Esophagus muscularis mucosa (tissue), 4 donors: ENCODE measurements around the gene CREM. TPM values are rescaled to one million over a fixed set of nuclear protein-coding genes. Genes with fewer than 3 reads are reported as not detected.
A peak's percentile ranks its signal among the peaks of the same experiment; 100 is the strongest.
"Not testable (repeated sequence)": the region's sequence is repeated elsewhere in the genome, so short reads cannot be mapped to it uniquely, and the experiment has no call there.

ENCODE experiments used
- DNase-seq: peaks from one replicate; pipeline ENCODE4 v3.0.0-alpha.2; 2017; ENCODE audit errors: extremely low spot score
- H3K27ac ChIP-seq, 4 donors: fragments of 200-600 bp; sonication (generic); replicated peaks in 1 of 4; 1 replicate in 3 of 4; 2 replicates in 1 of 4; pipeline ENCODE4 v1.5.1; 2016 to 2019; ENCODE audit warnings: mild to moderate bottlenecking in 1 of 4
- H3K27me3 ChIP-seq, 4 donors: fragments of 200-600 bp; sonication (generic); one replicate each; pipeline versions ENCODE4 v1.5.1 to v1.6.0; 2016 to 2019
- H3K36me3 ChIP-seq, 4 donors: fragments of 200-600 bp; sonication (generic); one replicate each; pipeline ENCODE4 v1.5.1; 2016 to 2019
- H3K4me1 ChIP-seq, 4 donors: fragments of 200-600 bp; sonication (generic); one replicate each; pipeline ENCODE4 v1.5.1; 2016 to 2019
- H3K4me3 ChIP-seq, 4 donors: fragments of 200-600 bp; sonication (generic); 1 replicate in 2 of 4; 2 replicates in 2 of 4; pipeline ENCODE4 v1.5.1; 2016 to 2019; ENCODE audit warnings: mild to moderate bottlenecking in 4 of 4, moderate library complexity in 1 of 4
- H3K9me3 ChIP-seq, 4 donors: fragments of 200-600 bp; sonication (generic); 1 replicate in 3 of 4; 2 replicates in 1 of 4; pipeline ENCODE4 v1.5.1; 2016 to 2019
- CTCF ChIP-seq, 3 experiments: fragments of 200-600 bp in 2 of 3; fragments of 450-650 bp in 1 of 3; sonication (generic) in 2 of 3; IDR thresholded peaks; one replicate each; pipeline ENCODE4 v1.5.1; 2017 to 2019; ENCODE audit warnings: antibody characterized with exemption in 3 of 3, mild to moderate bottlenecking in 2 of 3, moderate library complexity in 1 of 3
- EP300 ChIP-seq: sonication (generic); formaldehyde crosslinking; IDR thresholded peaks from one replicate; pipeline ENCODE4 v1.6.1; 2017; ENCODE audit warnings: antibody characterized with exemption
- POLR2A ChIP-seq: fragments of 450-650 bp; IDR thresholded peaks from one replicate; pipeline ENCODE4 v1.6.1; 2017; ENCODE audit warnings: antibody characterized with exemption, moderate library complexity, mild to moderate bottlenecking, low read depth
- POLR2AphosphoS5 ChIP-seq, 2 donors: sonication (generic); formaldehyde crosslinking; IDR thresholded peaks; one replicate each; pipeline ENCODE4 v1.6.1; 2017; ENCODE audit warnings: antibody characterized with exemption in 2 of 2
- WGBS: methylation state at CpG from one replicate; pipeline ENCODE4 v1.1.5; 2018; 5-methylcytosine and 5-hydroxymethylcytosine counted together
- intact Hi-C: fragments of 100-400 bp; cut with DNase I; formaldehyde crosslinking; loops from one replicate; pipeline ENCODE4 v1.15.1; 2023
- total RNA-seq, 4 donors: library from RNA; depleted of rRNA; stranded (reverse); fragments of >200 nt; gene quantifications; one replicate each; pipeline versions ENCODE4 v1.1.0 to v1.2.1, GENCODE V29; 2016

The CREM gene
- 10 to 100 TPM; 25.7 to 65.9 (median 29.5) TPM for total RNA-seq

- Histone ChIP-seq H3K36me3 (no peaks in the 10 kb centered on the region), H3K9me3 (no peaks in the 10 kb centered on the region), H3K4me1 (peaks cover 14 to 42% (median 36%) of the 10 kb centered on the region in 4 donors), H3K4me3 (peak within 1 kb of the TSS; percentile 76 to 95 (median 84)), H3K27ac (peak within 1 kb of the TSS; percentile 97 to 100 (median 100)), H3K27me3 (no peaks in the 10 kb centered on the region)
- peak; percentile 86 to 97 (median 86) for TF ChIP-seq CTCF (IDR thresholded peaks at IDR 0.05)
- TF ChIP-seq EP300, result peak; percentile 92
- peak; percentile 94 for TF ChIP-seq POLR2A
- peak; percentile 100 for TF ChIP-seq POLR2AphosphoS5 (IDR thresholded peaks at IDR 0.05)
- intact Hi-C loops, result loop anchor here (1.0 to 5.0 kb wide), 2 partner anchors 69 to 206 kb away; no protein-coding TSS in a partner anchor
- WGBS, result under 1% methylated on average over 37 of the region's 80 CpGs
- DNase-seq, result peak; percentile 100
Observed at GRCh38 chr10:35126530-35127288, at the start of gene CREM. Gene CREM (plus strand): TSS chr10:35126846. CDS start chr10:35137836, 10,990 bp downstream.

GRCh38 chr10:35079265-35079664, 47.4 kb upstream of the CREM start:
- H3K27me3 ChIP-seq, result no peaks in the 10 kb centered on the region
- peaks cover 0 to 7% (median 0%) of the 10 kb centered on the region in 4 donors for H3K4me1 ChIP-seq
- intact Hi-C loops, result no loop called here
- 91% methylated on average over 4 of the region's 4 CpGs for WGBS
- no peak overlapping the region for H3K4me3 ChIP-seq
- no peak for DNase-seq
- TF ChIP-seq EP300, result no peak
- TF ChIP-seq CTCF (IDR thresholded peaks at IDR 0.05), result no peak
- TF ChIP-seq POLR2A, result no peak
- TF ChIP-seq POLR2AphosphoS5 (IDR thresholded peaks at IDR 0.05), result no peak
- peaks cover 0 to 5% (median 2%) of the 10 kb centered on the region in 4 donors for H3K36me3 ChIP-seq
- H3K27ac ChIP-seq, result no peak overlapping the region
- H3K9me3 ChIP-seq, result no peaks in the 10 kb centered on the region

GRCh38 chr10:35079763-35080162, 46.9 kb upstream of the CREM start:
- Histone ChIP-seq H3K4me3 (no peak overlapping the region), H3K9me3 (no peaks in the 10 kb centered on the region), H3K27ac (no peak overlapping the region), H3K27me3 (no peaks in the 10 kb centered on the region), H3K36me3 (peaks cover 0 to 5% (median 2%) of the 10 kb centered on the region in 4 donors), H3K4me1 (peaks cover 0 to 6% (median under 1%) of the 10 kb centered on the region in 4 donors)
- 84% methylated on average over 3 of the region's 3 CpGs for WGBS
- no peak for DNase-seq
- intact Hi-C loops, result no loop called here
- no peak for TF ChIP-seq CTCF (IDR thresholded peaks at IDR 0.05)
- no peak for TF ChIP-seq POLR2A
- TF ChIP-seq EP300, result no peak
- no peak for TF ChIP-seq POLR2AphosphoS5 (IDR thresholded peaks at IDR 0.05)

- 95% methylated on average over 1 of the region's 1 CpG for WGBS
- H3K9me3 ChIP-seq, H3K4me3 ChIP-seq, H3K36me3 ChIP-seq, intact Hi-C loops, H3K27me3 ChIP-seq, H3K27ac ChIP-seq, DNase-seq, H3K4me1 ChIP-seq: not testable (repeated sequence)
Observed at GRCh38 chr10:35080261-35080660, 46.4 kb upstream of the CREM start.

- Histone ChIP-seq H3K9me3 (no peaks in the 10 kb centered on the region), H3K36me3 (no peaks in the 10 kb centered on the region), H3K4me1 (peaks cover 6 to 33% (median 27%) of the 10 kb centered on the region in 4 donors), H3K4me3 (no peak overlapping the region), H3K27ac (no peak overlapping the region), H3K27me3 (no peaks in the 10 kb centered on the region)
- intact Hi-C loops, result no loop called here
- WGBS, result 95% methylated on average over 1 of the region's 1 CpG
- TF ChIP-seq CTCF (IDR thresholded peaks at IDR 0.05), result no peak
- no peak for TF ChIP-seq POLR2A
- no peak for TF ChIP-seq POLR2AphosphoS5 (IDR thresholded peaks at IDR 0.05)
- no peak for TF ChIP-seq EP300
- no peak for DNase-seq
Observed at GRCh38 chr10:35083242-35083641, 43.4 kb upstream of the CREM start.
